Amniotic epithelial cell (primary cell): Measurements from ENCODE around the gene CHCHD5.
"Not testable (repeated sequence)": the region's sequence is repeated elsewhere in the genome, so short reads cannot be mapped to it uniquely, and the experiment has no call there.

ENCODE experiments used
- DNase-seq: peaks from one replicate; pipeline ENCODE4 v3.0.0-alpha.2; 2010; ENCODE audit warnings: low read depth

The CHCHD5 gene

GRCh38 chr2:112584134-112584890 is at the start of gene CHCHD5:
CHCHD5 (plus strand) TSS chr2:112584609; CDS start chr2:112584648, 39 bp downstream.
- peak; percentile 96 for DNase-seq

GRCh38 chr2:112534826-112535225 is 49.6 kb upstream of the CHCHD5 start:
- DNase-seq, result no peak

- DNase-seq, result not testable (repeated sequence)
Measured at GRCh38 chr2:112536665-112537064, 47.7 kb upstream of the CHCHD5 start.

- DNase-seq, result no peak
Measured at GRCh38 chr2:112539306-112539705, 45.1 kb upstream of the CHCHD5 start.

- DNase-seq, result no peak
Measured at GRCh38 chr2:112540906-112541305, 43.5 kb upstream of the CHCHD5 start.

GRCh38 chr2:112541315-112542122 is 42.9 kb upstream of the CHCHD5 start:
- peak; percentile 58 for DNase-seq

GRCh38 chr2:112542123-112542983 is 42.1 kb upstream of the CHCHD5 start, which contains the start of gene POLR1B:
POLR1B (plus strand) TSS chr2:112542465; CDS start chr2:112542495, 30 bp downstream.
- DNase-seq, result peak; percentile 71

- DNase-seq, result peak; percentile 16
Measured at GRCh38 chr2:112542984-112543661, 41.3 kb upstream of the CHCHD5 start.

- DNase-seq, result peak; percentile 95
Measured at GRCh38 chr2:112547333-112547732, 37.1 kb upstream of the CHCHD5 start.

GRCh38 chr2:112548980-112549379 is 35.4 kb upstream of the CHCHD5 start:
- no peak for DNase-seq

GRCh38 chr2:112566104-112566503 is 18.3 kb upstream of the CHCHD5 start:
- no peak for DNase-seq

GRCh38 chr2:112566508-112566907 is 17.9 kb upstream of the CHCHD5 start:
- DNase-seq, result not testable (repeated sequence)

- no peak for DNase-seq
Measured at GRCh38 chr2:112572005-112572404, 12.4 kb upstream of the CHCHD5 start.

- DNase-seq, result peak; percentile 14
Measured at GRCh38 chr2:112577756-112578155, 6.7 kb upstream of the CHCHD5 start.

- DNase-seq, result peak; percentile 84
Measured at GRCh38 chr2:112579241-112579640, 5.2 kb upstream of the CHCHD5 start.

GRCh38 chr2:112580084-112580483 is 4.3 kb upstream of the CHCHD5 start:
- DNase-seq, result no peak

GRCh38 chr2:112582314-112582746 is 2.1 kb upstream of the CHCHD5 start:
- peak; percentile 65 for DNase-seq

GRCh38 chr2:112583497-112584133 is 794 bp upstream of the CHCHD5 start:
- no peak for DNase-seq

GRCh38 chr2:112584891-112585250 is 462 bp downstream of the CHCHD5 start:
- no peak for DNase-seq

- DNase-seq, result no peak
Measured at GRCh38 chr2:112585400-112585799, 991 bp downstream of the CHCHD5 start.

GRCh38 chr2:112585873-112586464 is 1.6 kb downstream of the CHCHD5 start:
- DNase-seq, result no peak
